DND-41 (cell line): ENCODE data around the gene DCP1B.

Experiments
- CTCF ChIP-seq: IDR thresholded peaks from 2 replicates; pipeline ENCODE4 v1.5.1; 2012; ENCODE audit warnings: borderline replicate concordance, low read length, moderate library complexity, mild to moderate bottlenecking; ENCODE audit not compliant: poor library complexity, severe bottlenecking; ENCODE audit errors: extremely low read depth
- EZH2 ChIP-seq: IDR thresholded peaks from 3 replicates; pipeline ENCODE4 v1.6.1; 2012; ENCODE audit warnings: borderline replicate concordance, low read depth, mild to moderate bottlenecking, moderate library complexity, low read length, inconsistent platforms; ENCODE audit not compliant: severe bottlenecking

GRCh38 chr12:1896964-1897363 lies 107.3 kb downstream of the DCP1B start:
- TF ChIP-seq CTCF (no peak), EZH2 (no peak)
